ENCODE measurements around the gene HBS1L. TPM values are rescaled to one million over a fixed set of nuclear protein-coding genes. Genes with fewer than 3 reads are reported as not detected.

Gene HBS1L
- total RNA-seq: 100 to 1,000 TPM; 137 to 141 TPM

GRCh38 chr6:135054569-135055498, at the start of gene HBS1L:
Gene HBS1L (minus strand): TSS chr6:135054822. CDS start chr6:135054691, 131 bp downstream.
- ChIA-PET POLR2A (interaction anchor here (0.6 to 2.6 kb wide), 11 partner anchors 8 to 419 kb away, joined by 3 to 9 read pairs (median 4); no protein-coding TSS in a partner anchor), CTCF (interaction anchor here (1.6 to 2.5 kb wide), 2 partner anchors 10 to 32 kb away, joined by 5 to 14 read pairs; no protein-coding TSS in a partner anchor)

GRCh38 chr6:135104199-135104598, 49.6 kb upstream of the HBS1L start:
- CTCF ChIA-PET: no interaction called here

GRCh38 chr6:135102191-135102590, 47.6 kb upstream of the HBS1L start:
- ChIA-PET CTCF (no interaction called here), POLR2A (no interaction called here)

More at GRCh38 chr6:135104199-135104598, 49.6 kb upstream of the HBS1L start:
- POLR2A ChIA-PET: no interaction called here

GRCh38 chr6:135097172-135097571, 42.5 kb upstream of the HBS1L start:
- POLR2A ChIA-PET: no interaction called here
- CTCF ChIA-PET: no interaction called here

GRCh38 chr6:135096403-135097130, 41.9 kb upstream of the HBS1L start:
- CTCF ChIA-PET: no interaction called here
- POLR2A ChIA-PET: no interaction called here

GRCh38 chr6:135095716-135096115, 41.1 kb upstream of the HBS1L start:
- POLR2A ChIA-PET: no interaction called here
- CTCF ChIA-PET: no interaction called here

GRCh38 chr6:135094403-135094821, 39.8 kb upstream of the HBS1L start:
- POLR2A ChIA-PET: interaction anchor here (0.7 to 1.4 kb wide), 2 partner anchors 39 to 116 kb away, joined by 3 to 5 read pairs; partner anchors contain the start of gene HBS1L
- CTCF ChIA-PET: interaction anchor here (0.6 to 1.2 kb wide), 5 partner anchors 8 to 53 kb away, joined by 3 to 4 read pairs (median 3); no protein-coding TSS in a partner anchor

- POLR2A ChIA-PET: interaction anchor here (1.4 kb wide), 1 partner anchor 39 kb away, joined by 5 read pairs; the partner anchor contains the start of gene HBS1L
- CTCF ChIA-PET: interaction anchor here (0.9 to 1.2 kb wide), 2 partner anchors 21 to 29 kb away, joined by 3 read pairs; no protein-coding TSS in a partner anchor
Observed at GRCh38 chr6:135093578-135093977, 39.0 kb upstream of the HBS1L start.

GRCh38 chr6:135092724-135093123, 38.1 kb upstream of the HBS1L start:
- ChIA-PET POLR2A (no interaction called here), CTCF (no interaction called here)

GRCh38 chr6:135090819-135091218, 36.2 kb upstream of the HBS1L start:
- POLR2A ChIA-PET: no interaction called here

GRCh38 chr6:135089901-135090300, 35.3 kb upstream of the HBS1L start:
- CTCF ChIA-PET: no interaction called here
- POLR2A ChIA-PET: interaction anchor here (3.0 kb wide), 1 partner anchor 35 kb away, joined by 9 read pairs; the partner anchor contains the start of gene HBS1L

More at GRCh38 chr6:135090819-135091218, 36.2 kb upstream of the HBS1L start:
- CTCF ChIA-PET: no interaction called here

- POLR2A ChIA-PET: interaction anchor here (3.0 kb wide), 1 partner anchor 34 kb away, joined by 9 read pairs; the partner anchor contains the start of gene HBS1L
- CTCF ChIA-PET: no interaction called here
Observed at GRCh38 chr6:135088818-135089809, 34.5 kb upstream of the HBS1L start.

GRCh38 chr6:135088281-135088680, 33.7 kb upstream of the HBS1L start:
- ChIA-PET CTCF (interaction anchor here (0.7 kb wide), 1 partner anchor 26 kb away, joined by 3 read pairs; no protein-coding TSS in a partner anchor), POLR2A (interaction anchor here (1.0 to 3.0 kb wide), 2 partner anchors 33 to 94 kb away, joined by 4 to 9 read pairs; partner anchors contain the start of gene HBS1L)

- ChIA-PET CTCF (interaction anchor here (0.7 to 2.6 kb wide), 3 partner anchors 11 to 33 kb away, joined by 3 to 14 read pairs (median 4); partner anchors contain the start of gene HBS1L), POLR2A (interaction anchor here (0.6 to 3.0 kb wide), 3 partner anchors 27 to 95 kb away, joined by 3 to 9 read pairs (median 4); partner anchors contain the start of gene HBS1L)
Observed at GRCh38 chr6:135087803-135088202, 33.2 kb upstream of the HBS1L start.

- CTCF ChIA-PET: interaction anchor here (1.3 to 2.6 kb wide), 2 partner anchors 10 to 33 kb away, joined by 4 to 14 read pairs; partner anchors contain the start of gene HBS1L
Observed at GRCh38 chr6:135087403-135087802, 32.8 kb upstream of the HBS1L start.

GRCh38 chr6:135086414-135086764, 31.8 kb upstream of the HBS1L start:
- CTCF ChIA-PET: interaction anchor here (1.1 to 2.6 kb wide), 4 partner anchors 8 to 98 kb away, joined by 3 to 14 read pairs (median 4); partner anchors contain the start of gene HBS1L
- POLR2A ChIA-PET: interaction anchor here (1.1 kb wide), 1 partner anchor 43 kb away, joined by 3 read pairs; no protein-coding TSS in a partner anchor

More at GRCh38 chr6:135087403-135087802, 32.8 kb upstream of the HBS1L start:
- POLR2A ChIA-PET: interaction anchor here (0.6 to 3.0 kb wide), 4 partner anchors 27 to 41 kb away, joined by 3 to 9 read pairs (median 4); partner anchors contain the start of gene HBS1L

- POLR2A ChIA-PET: no interaction called here
- CTCF ChIA-PET: interaction anchor here (1.1 to 2.6 kb wide), 3 partner anchors 8 to 98 kb away, joined by 3 to 14 read pairs (median 3); partner anchors contain the start of gene HBS1L
Observed at GRCh38 chr6:135085700-135086413, 31.2 kb upstream of the HBS1L start.

Measured in activated CD8-positive, alpha-beta memory T cell treated with anti-CD3 and anti-CD28 coated beads for 36 hours (primary cell).